GM12878 (cell line): Measurements from ENCODE around the gene SLC34A1. TPM values are rescaled to one million over a fixed set of nuclear protein-coding genes. Genes with fewer than 3 reads are reported as not detected.

Experiments
- ATAC-seq: fragments of 200-7000 bp; cut with Tn5 transposase; 3 replicates; pipeline ENCODE4 v1.9.1; 2020; ENCODE audit warnings: mild to moderate bottlenecking, moderate library complexity
- BruUV-seq: library from RNA; stranded (reverse); fragments of 400-500 nt; replicated peaks from 2 replicates; lab custom pipeline; 2021; lab: Mats Ljungman, UMichigan
- CTCF ChIA-PET: fragments of 300-600 bp; sonication (Branson Sonifier 250); formaldehyde crosslinking; extraction: SDS; loops from one replicate; lab custom pipeline; 2021; ENCODE audit warnings: inconsistent platforms; lab: Yijun Ruan, JAX
- POLR2A ChIA-PET: fragments of 350-600 bp; formaldehyde crosslinking; extraction: SDS; loops from one replicate; lab custom pipeline; 2021; ENCODE audit warnings: inconsistent platforms; lab: Charles Lee
- RAD21 ChIA-PET: fragments of 300-600 bp; sonication (Branson Sonifier 250); formaldehyde crosslinking; loops from one replicate; lab custom pipeline; 2023; ENCODE audit warnings: antibody characterized with exemption; ENCODE audit not compliant: unreplicated experiment; lab: Charles Lee
- SMC1A ChIA-PET: fragments of 300-600 bp; sonication (Branson Sonifier 250); formaldehyde crosslinking; loops from one replicate; lab custom pipeline; 2023; ENCODE audit not compliant: unreplicated experiment, uncharacterized antibody; lab: Charles Lee
- DNase-seq: peaks from one replicate; pipeline ENCODE4 v3.0.0-alpha.2; 2011; ENCODE audit warnings: low read depth, low spot score
- FAIRE-seq: peaks from 3 replicates; lab custom pipeline; 2011; peaks lifted over from hg19 to GRCh38; lab: Jason Lieb, UNC
- H2AFZ ChIP-seq: 2 replicates; pipeline ENCODE4 v1.6.0; 2011; ENCODE audit warnings: low read depth, low read length, control low read depth; ENCODE audit not compliant: control insufficient read depth
- H3K27ac ChIP-seq: 2 replicates; pipeline ENCODE4 v1.5.1; 2011; ENCODE audit warnings: control low read depth; ENCODE audit not compliant: control insufficient read depth, insufficient read depth
- H3K27me3 ChIP-seq, 2 experiments: replicated peaks in 1 of 2; 2 replicates each; pipeline versions ENCODE4 v1.6.0 to v1.6.1; 2011; ENCODE audit warnings: low read length in 1 of 2; ENCODE audit not compliant: control insufficient read depth in 2 of 2, insufficient read depth in 2 of 2
- H3K36me3 ChIP-seq, 2 experiments: 2 replicates each; pipeline ENCODE4 v1.5.1; 2011; ENCODE audit warnings: low read length in 1 of 2; ENCODE audit not compliant: control insufficient read depth in 2 of 2, insufficient read depth in 2 of 2
- H3K4me1 ChIP-seq: 2 replicates; pipeline ENCODE4 v1.6.1; 2011; ENCODE audit warnings: mild to moderate bottlenecking, low read length, moderate library complexity, mixed read lengths; ENCODE audit not compliant: control insufficient read depth, insufficient read depth
- H3K4me2 ChIP-seq: 2 replicates; pipeline ENCODE4 v1.6.0; 2011; ENCODE audit warnings: control low read depth; ENCODE audit not compliant: control insufficient read depth, insufficient read depth
- H3K4me3 ChIP-seq: fragments of 200-600 bp; sonication (generic); 2 replicates; pipeline ENCODE4 v1.5.1; 2016
- H3K79me2 ChIP-seq: 2 replicates; pipeline ENCODE4 v1.6.0; 2011; ENCODE audit warnings: low read length; ENCODE audit not compliant: control insufficient read depth, insufficient read depth
- H3K9ac ChIP-seq: 2 replicates; pipeline ENCODE4 v1.8.0; 2011; ENCODE audit warnings: low read length, control low read depth, mixed read lengths; ENCODE audit not compliant: control insufficient read depth, insufficient read depth
- H3K9me3 ChIP-seq: replicated peaks from 3 replicates; pipeline ENCODE4 v1.5.1; 2011; ENCODE audit warnings: mild to moderate bottlenecking, low read length; ENCODE audit not compliant: control insufficient read depth, insufficient read depth
- H4K20me1 ChIP-seq: 2 replicates; pipeline ENCODE4 v1.6.0; 2011; ENCODE audit not compliant: control insufficient read depth, insufficient read depth
- ATF7 ChIP-seq: fragments of 450-650 bp; IDR thresholded peaks from 2 replicates; pipeline ENCODE4 v1.6.1; 2016; ENCODE audit warnings: low read depth, mild to moderate bottlenecking
- BCL3 ChIP-seq: IDR thresholded peaks from 2 replicates; pipeline ENCODE4 v1.6.1; 2011; ENCODE audit warnings: borderline replicate concordance, low read depth, mild to moderate bottlenecking, moderate library complexity, low read length; ENCODE audit not compliant: insufficient read depth, poor library complexity, severe bottlenecking
- DPF2 ChIP-seq: fragments of 450-650 bp; IDR thresholded peaks from 2 replicates; pipeline ENCODE4 v1.6.1; 2017; ENCODE audit warnings: mild to moderate bottlenecking
- GATAD2B ChIP-seq: fragments of 450-650 bp; conservative IDR thresholded peaks from 2 replicates; pipeline ENCODE4 v1.6.1; 2017; ENCODE audit warnings: low read depth, mild to moderate bottlenecking, moderate library complexity
- HDAC2 ChIP-seq: fragments of 200-600 bp; sonication (generic); IDR thresholded peaks from 2 replicates; pipeline ENCODE4 v1.6.1; 2017
- IRF4 ChIP-seq: IDR thresholded peaks from 2 replicates; pipeline ENCODE4 v1.6.1; 2011; ENCODE audit warnings: low read depth, low read length
- PML ChIP-seq: IDR thresholded peaks from 2 replicates; pipeline ENCODE4 v1.6.1; 2012; ENCODE audit warnings: low read length, inconsistent platforms
- POLR2A ChIP-seq: IDR thresholded peaks from 2 replicates; pipeline ENCODE4 v1.6.1; 2011; ENCODE audit warnings: low read depth, mild to moderate bottlenecking, low read length
- SKIL ChIP-seq: fragments of 450-650 bp; IDR thresholded peaks from 2 replicates; pipeline ENCODE4 v1.6.1; 2017; ENCODE audit warnings: mild to moderate bottlenecking, low read depth, inconsistent platforms; ENCODE audit not compliant: poor library complexity, severe bottlenecking
- SPI1 ChIP-seq: IDR thresholded peaks from 2 replicates; pipeline ENCODE4 v1.6.1; 2011; ENCODE audit warnings: low read depth, mild to moderate bottlenecking, low read length, moderate library complexity, borderline replicate concordance; ENCODE audit not compliant: insufficient read depth
- SRF ChIP-seq, 2 experiments: IDR thresholded peaks; 2 replicates each; pipeline ENCODE4 v1.6.1; 2011; ENCODE audit warnings: low read depth in 2 of 2, low read length in 2 of 2, mild to moderate bottlenecking in 1 of 2, moderate library complexity in 1 of 2
- STAT1 ChIP-seq: fragments of 450-650 bp; conservative IDR thresholded peaks from 2 replicates; pipeline ENCODE4 v1.6.1; 2014; ENCODE audit warnings: antibody characterized with exemption, mild to moderate bottlenecking
- TAF1 ChIP-seq: IDR thresholded peaks from 2 replicates; pipeline ENCODE4 v1.6.1; 2011; ENCODE audit warnings: mild to moderate bottlenecking, low read depth, low read length, borderline replicate concordance
- USF1 ChIP-seq: IDR thresholded peaks from 2 replicates; pipeline ENCODE4 v1.6.1; 2011; ENCODE audit warnings: borderline replicate concordance, low read depth, mild to moderate bottlenecking, moderate library complexity, mixed read lengths, low read length; ENCODE audit not compliant: insufficient read depth; ENCODE audit errors: extremely low read length
- WRNIP1 ChIP-seq: IDR thresholded peaks from 2 replicates; pipeline ENCODE4 v1.6.1; 2011; ENCODE audit warnings: low read depth, low read length, improper control_type of control experiment, borderline replicate concordance
- YY1 ChIP-seq: IDR thresholded peaks from 2 replicates; pipeline ENCODE4 v1.6.1; 2011; ENCODE audit warnings: low read depth, mild to moderate bottlenecking, low read length
- ZNF207 ChIP-seq: fragments of 450-650 bp; IDR thresholded peaks from 2 replicates; pipeline ENCODE4 v1.6.1; 2014; ENCODE audit warnings: antibody characterized with exemption, mild to moderate bottlenecking, borderline replicate concordance
- ZNF384 ChIP-seq: IDR thresholded peaks from 2 replicates; pipeline ENCODE4 v1.6.1; 2012; ENCODE audit warnings: low read depth, mild to moderate bottlenecking, low read length, improper control_type of control experiment, borderline replicate concordance
- WGBS: methylation state at CpG from one replicate; pipeline ENCODE4 v1.1.6; 2016; ENCODE audit warnings: low lambda C conversion rate; ENCODE audit not compliant: insufficient replicate concordance, insufficient coverage; ENCODE audit errors: missing lambda C conversion rate; 5-methylcytosine and 5-hydroxymethylcytosine counted together
- in situ Hi-C: fragments of 300-500 bp; cut with MboI; formaldehyde crosslinking; loops from 9 replicates; pipeline ENCODE4 v1.14.3; 2018; ENCODE audit warnings: mixed read lengths
- intact Hi-C: fragments of 100-400 bp; cut with micrococcal nuclease; formaldehyde crosslinking; loops from one replicate; pipeline ENCODE4 v1.14.2; 2022; ENCODE audit not compliant: unreplicated experiment
- polyA plus RNA-seq, 11 experiments: library from polyadenylated mRNA; depleted of rRNA in 4 of 11; unstranded in 6 of 11; stranded (reverse) in 5 of 11; fragments of >200 nt; fragmentation: Nextera tagmentation in 4 of 11; fragmentation: Illumina TruSeq in 1 of 11; extraction: Ambion mirVana in 4 of 11; extraction: Trizol in 1 of 11; gene quantifications; 1 replicate in 1 of 11; 2 replicates in 10 of 11; pipeline versions ENCODE4 v1.2.1 to v1.2.3, GENCODE V29; 2011 to 2016; ENCODE audit warnings: inconsistent platforms in 2 of 11, missing spikeins in 2 of 11, low read depth in 1 of 11
- total RNA-seq, 4 experiments: library from RNA; depleted of rRNA in 3 of 4; stranded (reverse); fragments of >200 nt in 3 of 4; fragmentation: Illumina TruSeq in 1 of 4; extraction: Trizol in 1 of 4; gene quantifications; 2 replicates each; pipeline versions ENCODE4 v1.2.1 to v1.2.3, GENCODE V29; 2013 to 2021

Gene SLC34A1
- total and polyA plus RNA-seq, 10 of the 15 experiments (the other 5 are each of a cell fraction or from before 2014, with no cell fraction given), result 0.03 to 0.14 (median 0.09) TPM; not detected in 2

GRCh38 chr5:177429248-177430040, 45.2 kb downstream of the SLC34A1 start:
- ATAC-seq (peak; percentile 23), DNase-seq (peak; percentile 72), FAIRE-seq (peak; percentile 80)
- ChIA-PET RAD21 (interaction anchor here (0.6 to 11.0 kb wide), 12 partner anchors 15 to 112 kb away, joined by 3 to 288 read pairs (median 5); partner anchors contain the start of genes DOK3, F12 and PRR7), SMC1A (interaction anchor here (0.6 to 7.5 kb wide), 16 partner anchors 11 to 312 kb away, joined by 3 to 73 read pairs (median 4); partner anchors contain the start of genes PFN3 and PRR7), POLR2A (interaction anchor here (0.6 to 13.4 kb wide), 19 partner anchors 9 to 167 kb away, joined by 3 to 358 read pairs (median 4); partner anchors contain the start of genes DDX41, F12, PDLIM7 and PFN3), CTCF (interaction anchor here (0.6 to 13.2 kb wide), 14 partner anchors 15 to 392 kb away, joined by 3 to 188 read pairs (median 4); partner anchors contain the start of genes PFN3 and PRR7)
- Histone ChIP-seq H3K27ac (peak overlapping the region; percentile 94), H3K36me3 (peaks cover 16 to 23% of the 10 kb centered on the region in 2 experiments; a peak in 3 of 4 replicates), H3K4me3 (peak overlapping the region; percentile 83), H3K4me1 (peaks cover 56% of the 10 kb centered on the region), H3K27me3 (no peaks in the 10 kb centered on the region), H3K9ac (peak overlapping the region; percentile 93), H4K20me1 (no peaks in the 10 kb centered on the region), H3K9me3 (no peaks in the 10 kb centered on the region), H3K79me2 (peaks cover 58% of the 10 kb centered on the region), H3K4me2 (peak overlapping the region; percentile 65), H2AFZ (no peak overlapping the region)
- in situ Hi-C loops (no loop called here), intact Hi-C loops (loop anchor here (2.0 kb wide), 1 partner anchor 19 kb away; no protein-coding TSS in a partner anchor)
- WGBS, result 11% methylated on average over 6 of the region's 6 CpGs
- no TSS peak for BruUV-seq
- TF ChIP-seq TAF1 (peak; percentile 22; the same call in 1 of the 2 replicates), SKIL (no peak), WRNIP1 (no peak; the same call in 1 of the 2 replicates), STAT1 (no peak), BCL3 (peak; percentile 8), GATAD2B (0 out of 2 replicates have a peak, but pooled peaks have one; percentile 49), PML (no peak), YY1 (peak; percentile 50; the same call in 1 of the 2 replicates), ATF7 (peak; percentile 49; the same call in 1 of the 2 replicates), DPF2 (peak; percentile 64; the same call in 1 of the 2 replicates), ZNF384 (no peak), SPI1 (peak; percentile 33; the same call in 1 of the 2 replicates), SRF (IDR thresholded peaks at IDR 0.05; ENCODE audit: low read depth in 2 of 2, low read length in 2 of 2) (0 out of 4 replicates have a peak, but pooled peaks of 1 of the 2 experiments have one; percentile 24), IRF4 (0 out of 2 replicates have a peak, but pooled peaks have one; percentile 40), ZNF207 (no peak), USF1 (no peak), POLR2A (no peak), HDAC2 (no peak)
